GM23338 (cell line): ENCODE results near the gene SEZ6L. TPM values are rescaled to one million over a fixed set of nuclear protein-coding genes. Genes with fewer than 3 reads are reported as not detected.

Experiments used
- ATAC-seq: fragments of 200-7000 bp; cut with Tn5 transposase; 3 replicates; pipeline ENCODE4 v1.9.1; 2020
- DNase-seq: peaks from one replicate; pipeline ENCODE4 v3.0.0-alpha.2; 2015; ENCODE audit warnings: low spot score
- H2AFZ ChIP-seq: fragments of 200-600 bp; sonication (generic); 2 replicates; pipeline ENCODE4 v1.8.0; 2016; ENCODE audit warnings: antibody characterized with exemption, mild to moderate bottlenecking, moderate library complexity
- H3F3A ChIP-seq: fragments of 200-600 bp; sonication (generic); replicated peaks from 2 replicates; pipeline ENCODE4 v1.8.0; 2017; ENCODE audit warnings: antibody characterized with exemption, mixed run types, low read depth
- H3K27ac ChIP-seq: fragments of 200-600 bp; sonication (generic); 2 replicates; pipeline ENCODE4 v1.6.1; 2016; ENCODE audit warnings: low read depth
- H3K27me3 ChIP-seq: fragments of 200-600 bp; sonication (generic); 2 replicates; pipeline ENCODE4 v1.8.0; 2016; ENCODE audit warnings: mild to moderate bottlenecking, mixed run types, moderate library complexity; ENCODE audit not compliant: insufficient read depth
- H3K36me3 ChIP-seq: fragments of 200-600 bp; sonication (generic); 2 replicates; pipeline ENCODE4 v1.8.0; 2016; ENCODE audit warnings: mild to moderate bottlenecking; ENCODE audit not compliant: insufficient read depth
- H3K4me1 ChIP-seq: fragments of 200-600 bp; sonication (generic); 2 replicates; pipeline ENCODE4 v1.8.0; 2016; ENCODE audit warnings: mild to moderate bottlenecking, moderate library complexity; ENCODE audit not compliant: insufficient read depth
- H3K4me2 ChIP-seq: fragments of 200-600 bp; sonication (generic); 2 replicates; pipeline ENCODE4 v1.7.1; 2017; ENCODE audit warnings: mixed run types
- H3K4me3 ChIP-seq: fragments of 200-600 bp; sonication (generic); 2 replicates; pipeline ENCODE4 v1.6.1; 2016; ENCODE audit warnings: mixed run types
- H3K79me2 ChIP-seq: fragments of 200-600 bp; sonication (generic); replicated peaks from 2 replicates; pipeline ENCODE4 v1.8.0; 2017; ENCODE audit warnings: mild to moderate bottlenecking; ENCODE audit not compliant: insufficient read depth
- H3K9me2 ChIP-seq: fragments of 200-600 bp; sonication (generic); 2 replicates; pipeline ENCODE4 v1.8.0; 2017; ENCODE audit not compliant: insufficient read depth
- H4K20me1 ChIP-seq: fragments of 200-600 bp; sonication (generic); replicated peaks from 2 replicates; pipeline ENCODE4 v1.8.0; 2017; ENCODE audit warnings: mild to moderate bottlenecking; ENCODE audit not compliant: insufficient read depth
- H3K27ac Mint-ChIP-seq: 2 replicates; pipeline ENCODE4 v1.8.0; 2020; ENCODE audit warnings: inconsistent platforms, mild to moderate bottlenecking, moderate library complexity, mixed read lengths
- H3K27me3 Mint-ChIP-seq: 3 replicates; pipeline ENCODE4 v1.8.0; 2022; ENCODE audit warnings: low read depth, mild to moderate bottlenecking, moderate library complexity, mixed read lengths, inconsistent platforms; ENCODE audit not compliant: insufficient read depth, poor library complexity
- H3K36me3 Mint-ChIP-seq: 3 replicates; pipeline ENCODE4 v1.8.0; 2021; ENCODE audit warnings: low read depth, mild to moderate bottlenecking, inconsistent platforms, moderate library complexity, mixed read lengths
- H3K4me1 Mint-ChIP-seq: 3 replicates; pipeline ENCODE4 v1.8.0; 2020; ENCODE audit warnings: mild to moderate bottlenecking, inconsistent platforms, mixed read lengths
- H3K4me3 Mint-ChIP-seq: 3 replicates; pipeline ENCODE4 v1.8.0; 2021; ENCODE audit warnings: moderate library complexity, mild to moderate bottlenecking, inconsistent platforms, mixed read lengths
- H3K9me3 Mint-ChIP-seq: 3 replicates; pipeline ENCODE4 v1.8.0; 2020; ENCODE audit warnings: moderate library complexity, mild to moderate bottlenecking, inconsistent platforms, mixed read lengths
- CREB1 ChIP-seq: fragments of 250-450 bp; sonication (Bioruptor Pico); IDR thresholded peaks from 2 replicates; pipeline ENCODE4 v1.5.0; 2020; ENCODE audit warnings: low read depth, mild to moderate bottlenecking, moderate library complexity
- ETS1 ChIP-seq: IDR thresholded peaks from 2 replicates; pipeline ENCODE4 v1.6.1; 2016; ENCODE audit warnings: antibody characterized with exemption
- JUNB ChIP-seq: IDR thresholded peaks from one replicate; pipeline ENCODE4 v1.6.1; 2016; ENCODE audit warnings: antibody characterized with exemption; ENCODE audit not compliant: unreplicated experiment
- ZNF331 ChIP-seq: fragments of 250-450 bp; sonication (Bioruptor Pico); IDR thresholded peaks from 2 replicates; pipeline ENCODE4 v1.5.0; 2020; ENCODE audit warnings: low read depth, mild to moderate bottlenecking, moderate library complexity
- polyA plus RNA-seq: library from polyadenylated mRNA; unstranded; fragments of >200 nt; fragmentation: Nextera tagmentation; extraction: Ambion mirVana; gene quantifications from 2 replicates; pipeline ENCODE4 v1.2.1, GENCODE V29; 2016
- total RNA-seq: library from RNA; depleted of rRNA; stranded (reverse); fragments of >200 nt; shearing (Covaris generic); gene quantifications from 2 replicates; pipeline ENCODE4 v1.2.3, GENCODE V29; 2014
- TF ChIP-seq, protein P1 (sequence below): fragments of 250-450 bp; sonication (Bioruptor Pico); IDR thresholded peaks from 2 replicates; pipeline ENCODE4 v1.5.0; 2020; ENCODE audit warnings: mild to moderate bottlenecking, moderate library complexity
- TF ChIP-seq, protein P2 (sequence below): IDR thresholded peaks from one replicate; pipeline ENCODE4 v1.6.1; 2018; ENCODE audit warnings: antibody characterized with exemption; ENCODE audit not compliant: unreplicated experiment

The SEZ6L gene
- total and polyA plus RNA-seq, 2 experiments from 2014 or later: 0.13 to 0.24 TPM

DNA sequence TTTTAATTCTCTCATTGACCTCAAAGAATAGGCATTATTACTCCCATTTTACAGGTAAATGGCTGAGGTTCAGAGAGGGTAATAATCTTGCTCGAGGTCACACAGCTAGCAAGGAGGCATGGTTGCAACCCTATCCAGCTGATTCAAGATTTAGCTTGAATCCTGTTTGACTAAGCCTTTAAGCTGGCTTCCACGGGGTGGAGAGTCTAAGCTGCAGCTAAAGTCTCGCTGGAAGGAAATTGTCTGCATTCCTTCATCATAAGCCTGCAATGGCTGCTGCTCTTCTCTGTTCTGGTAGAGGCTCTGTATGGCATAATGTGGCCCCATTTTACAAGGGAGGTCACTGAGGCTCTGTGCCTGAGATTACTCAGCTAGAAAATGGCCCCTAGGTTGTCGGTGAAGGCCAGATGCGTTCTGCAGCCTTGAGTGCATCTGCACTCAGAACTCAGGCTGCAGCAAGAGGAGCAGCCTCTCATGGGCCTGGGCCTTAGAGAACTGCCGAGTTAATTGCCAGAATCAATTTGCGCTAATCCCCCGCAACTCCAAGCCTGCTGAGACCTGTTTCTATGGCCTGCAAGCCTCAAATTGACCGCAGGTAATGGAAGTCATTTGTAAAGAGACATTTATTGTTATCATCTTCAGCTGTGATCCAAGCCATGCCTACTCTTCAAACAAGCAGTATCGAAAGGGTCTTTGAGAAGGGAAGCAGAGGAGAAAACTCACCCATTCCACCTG, 44.1 kb upstream of the SEZ6L start:
- Histone ChIP-seq H3F3A (no peaks in the 10 kb centered on the region), H3K4me1 (no peaks in the 10 kb centered on the region), H3K27me3 (no peaks in the 10 kb centered on the region), H3K4me3 (no peak overlapping the region), H3K4me2 (no peak overlapping the region), H3K27ac (no peak overlapping the region), H2AFZ (peak overlapping the region; percentile 72), H3K79me2 (no peaks in the 10 kb centered on the region), H4K20me1 (no peaks in the 10 kb centered on the region), H3K36me3 (no peaks in the 10 kb centered on the region; the same call in 1 of the 2 replicates), H3K9me2 (no peaks in the 10 kb centered on the region)
- TF ChIP-seq, protein P1, sequence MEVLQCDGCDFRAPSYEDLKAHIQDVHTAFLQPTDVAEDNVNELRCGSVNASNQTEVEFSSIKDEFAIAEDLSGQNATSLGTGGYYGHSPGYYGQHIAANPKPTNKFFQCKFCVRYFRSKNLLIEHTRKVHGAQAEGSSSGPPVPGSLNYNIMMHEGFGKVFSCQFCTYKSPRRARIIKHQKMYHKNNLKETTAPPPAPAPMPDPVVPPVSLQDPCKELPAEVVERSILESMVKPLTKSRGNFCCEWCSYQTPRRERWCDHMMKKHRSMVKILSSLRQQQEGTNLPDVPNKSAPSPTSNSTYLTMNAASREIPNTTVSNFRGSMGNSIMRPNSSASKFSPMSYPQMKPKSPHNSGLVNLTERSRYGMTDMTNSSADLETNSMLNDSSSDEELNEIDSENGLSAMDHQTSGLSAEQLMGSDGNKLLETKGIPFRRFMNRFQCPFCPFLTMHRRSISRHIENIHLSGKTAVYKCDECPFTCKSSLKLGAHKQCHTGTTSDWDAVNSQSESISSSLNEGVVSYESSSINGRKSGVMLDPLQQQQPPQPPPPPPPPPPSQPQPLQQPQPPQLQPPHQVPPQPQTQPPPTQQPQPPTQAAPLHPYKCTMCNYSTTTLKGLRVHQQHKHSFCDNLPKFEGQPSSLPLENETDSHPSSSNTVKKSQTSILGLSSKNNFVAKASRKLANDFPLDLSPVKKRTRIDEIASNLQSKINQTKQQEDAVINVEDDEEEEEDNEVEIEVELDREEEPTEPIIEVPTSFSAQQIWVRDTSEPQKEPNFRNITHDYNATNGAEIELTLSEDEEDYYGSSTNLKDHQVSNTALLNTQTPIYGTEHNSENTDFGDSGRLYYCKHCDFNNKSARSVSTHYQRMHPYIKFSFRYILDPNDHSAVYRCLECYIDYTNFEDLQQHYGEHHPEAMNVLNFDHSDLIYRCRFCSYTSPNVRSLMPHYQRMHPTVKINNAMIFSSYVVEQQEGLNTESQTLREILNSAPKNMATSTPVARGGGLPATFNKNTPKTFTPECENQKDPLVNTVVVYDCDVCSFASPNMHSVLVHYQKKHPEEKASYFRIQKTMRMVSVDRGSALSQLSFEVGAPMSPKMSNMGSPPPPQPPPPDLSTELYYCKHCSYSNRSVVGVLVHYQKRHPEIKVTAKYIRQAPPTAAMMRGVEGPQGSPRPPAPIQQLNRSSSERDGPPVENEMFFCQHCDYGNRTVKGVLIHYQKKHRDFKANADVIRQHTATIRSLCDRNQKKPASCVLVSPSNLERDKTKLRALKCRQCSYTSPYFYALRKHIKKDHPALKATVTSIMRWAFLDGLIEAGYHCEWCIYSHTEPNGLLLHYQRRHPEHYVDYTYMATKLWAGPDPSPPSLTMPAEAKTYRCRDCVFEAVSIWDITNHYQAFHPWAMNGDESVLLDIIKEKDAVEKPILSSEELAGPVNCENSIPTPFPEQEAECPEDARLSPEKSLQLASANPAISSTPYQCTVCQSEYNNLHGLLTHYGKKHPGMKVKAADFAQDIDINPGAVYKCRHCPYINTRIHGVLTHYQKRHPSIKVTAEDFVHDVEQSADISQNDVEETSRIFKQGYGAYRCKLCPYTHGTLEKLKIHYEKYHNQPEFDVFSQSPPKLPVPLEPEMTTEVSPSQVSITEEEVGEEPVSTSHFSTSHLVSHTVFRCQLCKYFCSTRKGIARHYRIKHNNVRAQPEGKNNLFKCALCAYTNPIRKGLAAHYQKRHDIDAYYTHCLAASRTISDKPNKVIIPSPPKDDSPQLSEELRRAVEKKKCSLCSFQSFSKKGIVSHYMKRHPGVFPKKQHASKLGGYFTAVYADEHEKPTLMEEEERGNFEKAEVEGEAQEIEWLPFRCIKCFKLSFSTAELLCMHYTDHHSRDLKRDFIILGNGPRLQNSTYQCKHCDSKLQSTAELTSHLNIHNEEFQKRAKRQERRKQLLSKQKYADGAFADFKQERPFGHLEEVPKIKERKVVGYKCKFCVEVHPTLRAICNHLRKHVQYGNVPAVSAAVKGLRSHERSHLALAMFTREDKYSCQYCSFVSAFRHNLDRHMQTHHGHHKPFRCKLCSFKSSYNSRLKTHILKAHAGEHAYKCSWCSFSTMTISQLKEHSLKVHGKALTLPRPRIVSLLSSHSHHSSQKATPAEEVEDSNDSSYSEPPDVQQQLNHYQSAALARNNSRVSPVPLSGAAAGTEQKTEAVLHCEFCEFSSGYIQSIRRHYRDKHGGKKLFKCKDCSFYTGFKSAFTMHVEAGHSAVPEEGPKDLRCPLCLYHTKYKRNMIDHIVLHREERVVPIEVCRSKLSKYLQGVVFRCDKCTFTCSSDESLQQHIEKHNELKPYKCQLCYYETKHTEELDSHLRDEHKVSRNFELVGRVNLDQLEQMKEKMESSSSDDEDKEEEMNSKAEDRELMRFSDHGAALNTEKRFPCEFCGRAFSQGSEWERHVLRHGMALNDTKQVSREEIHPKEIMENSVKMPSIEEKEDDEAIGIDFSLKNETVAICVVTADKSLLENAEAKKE: no peak
- TF ChIP-seq ETS1: no peak
- H3K27ac Mint-ChIP-seq: no peak overlapping the region
- H3K4me1 Mint-ChIP-seq: peaks cover 6% of the 10 kb centered on the region; the same call in 2 of the 3 replicates
- ATAC-seq (no peak), DNase-seq (no peak)
- no peak overlapping the region for H3K4me3 Mint-ChIP-seq
- H3K27me3 Mint-ChIP-seq: peaks cover 5% of the 10 kb centered on the region
- no peaks in the 10 kb centered on the region for H3K36me3 Mint-ChIP-seq
- no peaks in the 10 kb centered on the region for H3K9me3 Mint-ChIP-seq

GRCh38 chr22:26127126-26127525, 42.1 kb upstream of the SEZ6L start:
- no peak for TF ChIP-seq ZNF331 (CRISPR knock-in tag)
- no peak for TF ChIP-seq JUNB
- TF ChIP-seq, protein P2, sequence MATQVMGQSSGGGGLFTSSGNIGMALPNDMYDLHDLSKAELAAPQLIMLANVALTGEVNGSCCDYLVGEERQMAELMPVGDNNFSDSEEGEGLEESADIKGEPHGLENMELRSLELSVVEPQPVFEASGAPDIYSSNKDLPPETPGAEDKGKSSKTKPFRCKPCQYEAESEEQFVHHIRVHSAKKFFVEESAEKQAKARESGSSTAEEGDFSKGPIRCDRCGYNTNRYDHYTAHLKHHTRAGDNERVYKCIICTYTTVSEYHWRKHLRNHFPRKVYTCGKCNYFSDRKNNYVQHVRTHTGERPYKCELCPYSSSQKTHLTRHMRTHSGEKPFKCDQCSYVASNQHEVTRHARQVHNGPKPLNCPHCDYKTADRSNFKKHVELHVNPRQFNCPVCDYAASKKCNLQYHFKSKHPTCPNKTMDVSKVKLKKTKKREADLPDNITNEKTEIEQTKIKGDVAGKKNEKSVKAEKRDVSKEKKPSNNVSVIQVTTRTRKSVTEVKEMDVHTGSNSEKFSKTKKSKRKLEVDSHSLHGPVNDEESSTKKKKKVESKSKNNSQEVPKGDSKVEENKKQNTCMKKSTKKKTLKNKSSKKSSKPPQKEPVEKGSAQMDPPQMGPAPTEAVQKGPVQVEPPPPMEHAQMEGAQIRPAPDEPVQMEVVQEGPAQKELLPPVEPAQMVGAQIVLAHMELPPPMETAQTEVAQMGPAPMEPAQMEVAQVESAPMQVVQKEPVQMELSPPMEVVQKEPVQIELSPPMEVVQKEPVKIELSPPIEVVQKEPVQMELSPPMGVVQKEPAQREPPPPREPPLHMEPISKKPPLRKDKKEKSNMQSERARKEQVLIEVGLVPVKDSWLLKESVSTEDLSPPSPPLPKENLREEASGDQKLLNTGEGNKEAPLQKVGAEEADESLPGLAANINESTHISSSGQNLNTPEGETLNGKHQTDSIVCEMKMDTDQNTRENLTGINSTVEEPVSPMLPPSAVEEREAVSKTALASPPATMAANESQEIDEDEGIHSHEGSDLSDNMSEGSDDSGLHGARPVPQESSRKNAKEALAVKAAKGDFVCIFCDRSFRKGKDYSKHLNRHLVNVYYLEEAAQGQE: no peak
- no peak for TF ChIP-seq CREB1 (CRISPR knock-in tag)
- ATAC-seq (no peak), DNase-seq (no peak)
- Mint-ChIP-seq H3K36me3 (no peaks in the 10 kb centered on the region), H3K4me3 (no peak overlapping the region), H3K9me3 (no peaks in the 10 kb centered on the region), H3K4me1 (peaks cover 16% of the 10 kb centered on the region), H3K27me3 (peaks cover 5% of the 10 kb centered on the region), H3K27ac (no peak overlapping the region)
- Histone ChIP-seq H3K27ac (no peak overlapping the region), H3F3A (no peaks in the 10 kb centered on the region), H3K4me3 (no peak overlapping the region), H3K79me2 (no peaks in the 10 kb centered on the region), H3K4me2 (no peak overlapping the region), H3K9me2 (no peaks in the 10 kb centered on the region), H3K27me3 (no peaks in the 10 kb centered on the region), H3K4me1 (peaks cover 7% of the 10 kb centered on the region; the same call in 1 of the 2 replicates), H4K20me1 (no peaks in the 10 kb centered on the region), H3K36me3 (no peaks in the 10 kb centered on the region; the same call in 1 of the 2 replicates), H2AFZ (no peak overlapping the region)
